ENCODE data around the gene KRTAP6-1. TPM values are rescaled to one million over a fixed set of nuclear protein-coding genes. Genes with fewer than 3 reads are reported as not detected.

KRTAP6-1 gene
- not detected in 2 replicates for total RNA-seq

DNA sequence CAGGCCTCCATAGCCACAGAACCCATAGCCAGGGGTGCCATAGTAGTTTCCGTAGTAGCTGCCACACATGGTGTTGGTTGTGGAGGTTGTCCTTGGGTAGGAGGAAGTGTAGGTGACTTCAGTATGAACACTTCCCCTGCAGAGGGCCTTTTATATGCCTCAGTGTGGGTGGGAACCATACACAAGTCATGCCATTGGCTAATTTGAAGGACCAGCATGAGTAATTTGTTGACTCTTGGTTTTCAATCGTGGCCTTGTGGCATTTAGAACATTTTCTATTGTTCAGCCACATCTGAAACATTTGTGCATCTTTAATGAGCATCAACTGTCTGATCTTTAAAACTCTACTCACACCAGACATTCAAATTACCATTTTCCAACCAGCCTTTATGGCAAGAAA, at the start of gene KRTAP6-1:
KRTAP6-1 (minus strand) TSS at position 95 of the 400 bp plus-strand sequence; CDS start at position 69, 26 bp downstream.
- intact Hi-C loops (cut with micrococcal nuclease): no loop called here

DNA sequence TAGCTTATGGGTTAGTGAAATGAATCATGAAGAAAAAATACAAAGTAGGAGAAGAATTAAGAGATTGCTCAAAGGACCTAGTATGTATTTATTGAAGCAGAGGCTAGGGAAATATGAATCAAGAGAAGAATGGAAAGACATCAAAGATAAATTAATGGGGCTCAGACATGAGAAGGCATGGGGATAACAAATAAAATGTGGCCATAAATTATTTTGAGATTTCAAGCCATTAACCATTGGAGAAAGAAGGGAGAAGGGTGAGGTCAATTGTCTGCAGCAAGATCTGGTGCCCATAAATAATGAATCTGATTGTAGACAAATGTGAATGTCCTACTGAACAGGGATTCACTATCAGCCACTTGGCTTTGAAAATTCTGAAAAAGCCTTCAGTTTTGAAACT, 39.2 kb upstream of the KRTAP6-1 start:
- intact Hi-C loops (cut with micrococcal nuclease): no loop called here

DNA sequence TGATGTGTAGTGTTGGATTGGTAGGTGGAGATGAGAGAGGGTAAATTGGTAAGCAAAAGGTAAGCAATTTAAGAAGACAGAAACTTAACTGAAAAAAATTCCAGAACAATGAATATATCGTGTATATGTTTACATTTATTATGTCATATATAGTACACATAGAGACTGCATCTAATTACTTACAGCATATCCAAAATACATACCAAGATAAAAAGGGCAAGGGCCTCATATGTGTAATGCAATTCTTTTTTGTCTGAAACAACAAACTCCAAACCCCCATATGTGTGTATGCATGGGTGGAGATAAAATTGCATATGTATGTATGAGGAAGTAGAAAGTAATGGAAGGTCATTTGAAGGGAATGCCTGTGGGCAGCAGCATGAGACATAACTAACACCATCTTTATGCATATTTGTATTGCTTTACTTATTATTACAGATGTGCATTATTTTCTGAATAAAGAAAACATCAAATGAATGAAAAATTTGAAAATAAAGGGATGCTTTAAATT, 33.2 kb upstream of the KRTAP6-1 start:
- intact Hi-C loops (cut with micrococcal nuclease): no loop called here

DNA sequence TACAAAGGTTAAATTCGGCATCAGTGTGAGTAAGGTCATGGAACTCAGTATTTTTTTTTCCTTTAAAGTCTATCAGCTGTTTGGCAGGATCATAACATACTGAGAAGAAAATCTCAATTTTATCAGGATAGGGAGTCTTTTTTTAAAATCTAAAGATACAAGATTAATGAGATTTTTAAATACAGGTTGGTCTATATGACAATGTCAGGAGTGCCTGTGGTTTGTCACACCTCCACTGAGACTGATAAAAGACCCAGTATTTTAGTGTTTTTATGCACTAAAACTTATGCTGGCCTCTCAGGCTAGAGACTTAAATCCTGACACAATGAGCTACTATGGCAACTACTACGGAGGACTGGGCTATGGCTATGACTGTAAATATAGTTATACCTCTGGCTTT, 28.8 kb upstream of the KRTAP6-1 start, which contains the start of gene KRTAP20-3:
KRTAP20-3 (plus strand) TSS at position 301 of the 400 bp plus-strand sequence.
- intact Hi-C loops (cut with micrococcal nuclease): no loop called here

- intact Hi-C loops (cut with micrococcal nuclease): no loop called here
Observed at GRCh38 chr21:30638686-30639085, 25.0 kb upstream of the KRTAP6-1 start.

- intact Hi-C loops (cut with micrococcal nuclease): no loop called here
Observed at GRCh38 chr21:30634906-30635305, 21.2 kb upstream of the KRTAP6-1 start, which contains the start of gene KRTAP20-2. TSS of gene KRTAP20-2 (plus strand) at chr21:30635206. CDS start at chr21:30635264, 58 bp downstream.

- intact Hi-C loops (cut with micrococcal nuclease): no loop called here
Observed at GRCh38 chr21:30629200-30629599, 15.5 kb upstream of the KRTAP6-1 start.

DNA sequence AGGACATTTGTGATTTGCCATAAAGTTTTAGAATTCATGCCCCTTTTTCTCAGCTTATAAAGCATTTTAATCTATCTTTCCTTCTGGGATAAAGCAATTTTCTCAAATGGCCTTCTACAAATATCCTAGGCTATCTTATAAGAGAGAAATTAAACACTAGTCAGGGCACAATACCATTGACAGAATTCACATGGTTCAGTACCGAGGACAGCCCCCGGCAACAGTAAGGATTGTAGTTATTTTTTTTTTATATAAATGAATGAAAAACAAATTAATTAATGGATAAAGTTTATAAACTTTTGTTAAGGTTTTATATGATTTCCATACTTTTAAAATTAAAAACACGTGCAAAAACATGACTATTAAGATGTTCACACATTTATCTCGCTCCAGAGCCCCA, 14.4 kb upstream of the KRTAP6-1 start:
- intact Hi-C loops (cut with micrococcal nuclease): no loop called here

- intact Hi-C loops (cut with micrococcal nuclease): no loop called here
Observed at GRCh38 chr21:30625449-30626165, 11.9 kb upstream of the KRTAP6-1 start.

GRCh38 chr21:30623362-30623761, 9.6 kb upstream of the KRTAP6-1 start:
- intact Hi-C loops (cut with micrococcal nuclease): no loop called here

GRCh38 chr21:30620522-30620921, 6.8 kb upstream of the KRTAP6-1 start, which contains the start of gene KRTAP20-4:
TSS of gene KRTAP20-4 (plus strand) at chr21:30620627.
- intact Hi-C loops (cut with micrococcal nuclease): no loop called here

DNA sequence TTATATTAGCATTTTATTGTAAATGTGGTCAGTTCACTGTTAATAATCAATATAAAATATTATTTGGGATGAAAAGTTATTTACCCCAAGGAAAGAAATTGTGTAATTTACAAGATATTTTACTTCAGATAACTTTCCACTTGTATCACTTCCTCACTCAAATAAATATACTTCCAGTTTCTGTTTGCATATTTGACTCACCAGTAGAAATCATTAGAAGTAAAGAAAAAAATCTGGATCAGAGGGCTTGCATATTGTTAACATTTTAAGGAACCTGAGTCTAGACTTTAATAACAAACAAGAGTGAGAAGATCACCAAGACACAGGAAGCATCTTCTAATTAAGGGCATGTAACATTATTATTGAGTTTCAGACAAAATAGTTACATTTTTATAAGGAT, 6.3 kb upstream of the KRTAP6-1 start:
- intact Hi-C loops (cut with micrococcal nuclease): no loop called here

GRCh38 chr21:30616125-30616524, 2.4 kb upstream of the KRTAP6-1 start, which contains the start of gene KRTAP20-1:
TSS of gene KRTAP20-1 (plus strand) at chr21:30616425. CDS start at chr21:30616455, 30 bp downstream.
- intact Hi-C loops (cut with micrococcal nuclease): no loop called here

DNA sequence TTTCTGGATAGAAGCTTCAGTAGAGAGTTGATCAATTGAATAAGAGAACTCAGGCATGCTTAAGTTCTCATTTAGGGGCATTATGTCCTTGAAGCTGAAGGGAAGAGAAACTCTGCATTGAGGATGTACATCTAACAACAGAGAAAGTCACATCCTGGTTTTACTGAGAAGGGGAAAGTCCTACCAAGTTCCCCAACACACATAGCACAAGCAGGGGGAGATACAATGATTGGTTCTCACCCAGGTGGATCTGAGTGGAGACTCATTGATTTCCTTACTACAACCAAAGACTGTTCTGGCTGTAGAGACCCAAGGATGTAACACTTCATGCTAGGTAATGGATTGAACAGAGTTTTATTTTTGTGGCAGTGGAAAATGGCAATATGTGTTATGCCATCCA, 1.5 kb upstream of the KRTAP6-1 start:
- intact Hi-C loops (cut with micrococcal nuclease): no loop called here

- intact Hi-C loops (cut with micrococcal nuclease): no loop called here
Observed at GRCh38 chr21:30612132-30612531, 1.6 kb downstream of the KRTAP6-1 start.

- intact Hi-C loops (cut with micrococcal nuclease): no loop called here
Observed at GRCh38 chr21:30605968-30606367, 7.8 kb downstream of the KRTAP6-1 start.

DNA sequence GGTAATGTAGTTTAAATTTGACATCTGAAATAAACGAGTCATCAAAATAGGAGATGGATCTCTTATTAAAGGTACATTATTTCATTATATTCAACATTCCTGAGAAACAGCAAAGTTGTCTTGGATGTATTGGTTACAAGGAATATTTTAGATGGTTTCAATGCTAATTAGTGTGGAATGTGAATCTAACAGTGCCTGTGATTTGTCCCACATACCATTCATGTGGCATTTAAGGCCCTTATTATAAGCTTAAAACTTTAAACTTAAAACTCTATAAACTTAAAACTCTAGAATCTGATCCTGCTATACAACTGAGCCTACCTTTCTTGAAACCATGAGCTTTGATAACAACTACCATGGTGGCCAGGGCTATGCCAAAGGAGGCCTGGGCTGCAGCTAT, 12.9 kb downstream of the KRTAP6-1 start, which contains the start of gene KRTAP22-1:
KRTAP22-1 (plus strand) TSS at position 301 of the 400 bp plus-strand sequence.
- intact Hi-C loops (cut with micrococcal nuclease): no loop called here

- intact Hi-C loops (cut with micrococcal nuclease): no loop called here
Observed at GRCh38 chr21:30598802-30599201, 14.9 kb downstream of the KRTAP6-1 start, which contains the start of gene KRTAP6-2. TSS of gene KRTAP6-2 (minus strand) at chr21:30598902. CDS start at chr21:30598874, 28 bp downstream.

- intact Hi-C loops (cut with micrococcal nuclease): no loop called here
Observed at GRCh38 chr21:30592140-30592539, 21.6 kb downstream of the KRTAP6-1 start, which contains the start of gene KRTAP6-3. TSS of gene KRTAP6-3 (plus strand) at chr21:30592440. CDS start at chr21:30592446, 6 bp downstream.

DNA sequence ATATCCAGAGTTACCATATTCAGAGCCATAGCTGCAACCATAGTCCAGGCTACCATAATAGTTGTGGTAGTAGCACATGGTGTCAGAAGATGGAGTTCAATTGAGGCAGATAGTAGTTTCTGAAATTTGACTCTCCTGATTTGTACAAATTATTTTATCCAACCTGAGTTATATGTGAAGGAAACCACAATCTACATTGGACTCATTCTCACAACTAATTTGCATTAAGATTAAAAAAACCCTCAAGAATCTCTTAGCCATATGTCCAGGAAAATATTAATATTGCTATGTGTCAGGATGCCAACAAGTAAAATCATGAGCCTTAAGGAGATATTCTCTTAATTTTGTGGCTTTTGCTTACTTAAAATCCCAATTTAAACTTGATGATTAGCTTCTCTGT, 23.4 kb downstream of the KRTAP6-1 start, which contains the start of gene KRTAP22-2:
KRTAP22-2 (minus strand) TSS at position 101 of the 400 bp plus-strand sequence.
- intact Hi-C loops (cut with micrococcal nuclease): no loop called here

GRCh38 chr21:30582870-30583269, 30.9 kb downstream of the KRTAP6-1 start:
- intact Hi-C loops (cut with micrococcal nuclease): no loop called here

- intact Hi-C loops (cut with micrococcal nuclease): no loop called here
Observed at GRCh38 chr21:30580132-30580531, 33.6 kb downstream of the KRTAP6-1 start.
